NCI-H146 (cell line): Measurements from ENCODE around the gene LATS2.

Experiments
- DNase-seq: peaks from one replicate; lab custom pipeline; 2025; lab: John Stamatoyannopoulos, UW

The LATS2 gene

GRCh38 chr13:21047591-21048282, 13.6 kb downstream of the LATS2 start:
- no peak for DNase-seq

DNA sequence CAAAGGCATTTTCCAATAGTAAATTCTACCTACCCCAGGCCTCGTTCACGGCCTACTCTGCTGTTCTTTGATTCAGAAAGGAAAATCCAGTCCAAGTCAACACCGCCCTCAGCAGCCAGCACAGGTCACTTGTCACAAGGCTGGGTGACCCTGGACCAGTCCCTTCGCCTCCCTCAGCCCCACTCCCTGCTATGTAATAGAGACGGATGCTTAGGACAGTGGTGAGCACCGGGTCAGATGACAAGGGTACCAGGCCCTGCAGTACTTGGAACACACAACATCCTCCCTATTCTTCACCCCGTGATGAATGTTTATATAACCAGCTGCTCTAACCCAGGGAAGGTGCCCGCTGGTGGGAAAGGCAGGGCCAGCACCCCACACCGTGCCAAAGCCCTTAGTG, 14.3 kb downstream of the LATS2 start:
- DNase-seq, result no peak

- no peak for DNase-seq
These were observed 15.2 kb downstream of the LATS2 start for GRCh38 chr13:21046203-21046602.

DNA sequence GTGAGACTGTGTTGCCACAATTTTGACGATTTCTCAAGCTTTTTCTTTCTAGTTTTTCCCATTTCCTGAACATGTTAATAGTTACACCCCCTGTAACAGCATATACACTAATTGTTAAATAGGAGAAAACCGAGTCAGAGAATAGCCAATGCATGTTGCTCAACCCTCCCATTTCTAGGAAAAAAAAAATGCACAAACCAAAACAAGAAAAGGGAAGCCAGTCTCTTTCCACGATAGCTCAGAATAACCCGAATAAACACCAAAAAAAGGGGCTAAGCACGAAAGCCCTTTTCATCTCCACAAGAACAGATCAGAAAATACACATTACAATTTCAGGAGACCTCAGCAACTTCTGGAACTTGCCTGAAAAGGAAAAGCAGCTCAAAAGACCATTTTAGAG, 16.3 kb downstream of the LATS2 start:
- no peak for DNase-seq

DNA sequence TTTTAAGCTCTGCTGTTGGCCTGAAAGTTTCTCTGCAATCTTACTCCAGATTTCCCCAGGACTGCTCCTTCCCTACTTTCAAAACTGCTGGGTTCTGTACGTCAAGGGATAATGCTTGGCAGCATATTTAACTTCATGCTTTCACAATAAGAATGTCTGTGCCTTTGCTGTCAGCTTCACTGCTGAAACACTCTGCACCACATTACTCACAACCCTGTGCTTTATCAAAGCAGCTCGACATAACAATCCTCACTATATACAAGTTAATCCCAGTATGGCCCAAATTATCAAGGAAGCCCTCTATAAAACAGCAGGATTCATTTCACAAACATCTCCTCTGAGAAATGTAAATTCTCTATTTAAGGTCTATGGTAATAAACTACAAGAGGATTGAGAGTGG, 17.5 kb downstream of the LATS2 start:
- DNase-seq, result no peak

- DNase-seq, result no peak
These were observed 21.1 kb downstream of the LATS2 start for GRCh38 chr13:21040120-21040826.

- DNase-seq, result no peak
These were observed 22.1 kb downstream of the LATS2 start for GRCh38 chr13:21039097-21039800.

- DNase-seq, result no peak
These were observed 23.7 kb downstream of the LATS2 start for GRCh38 chr13:21037656-21038055.

DNA sequence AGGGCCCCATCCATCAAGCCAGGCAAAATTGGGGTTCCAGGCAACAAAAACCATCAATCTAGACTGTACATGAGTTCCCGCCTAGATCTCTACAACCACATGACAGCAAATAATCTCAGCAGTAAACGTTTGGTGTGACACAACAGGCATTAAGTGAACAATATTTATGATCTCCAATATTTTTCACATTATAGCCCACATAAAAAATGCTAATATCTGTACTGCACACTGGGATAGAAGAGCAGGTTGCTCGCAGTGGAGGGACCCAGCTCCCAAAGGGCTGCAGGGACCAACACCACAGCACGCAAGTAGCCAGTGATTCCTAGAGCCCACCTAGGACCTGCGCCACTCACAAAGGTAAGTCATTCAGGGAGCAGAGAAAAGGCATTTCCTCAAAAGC, 25.9 kb downstream of the LATS2 start:
- no peak for DNase-seq

GRCh38 chr13:21034603-21035191, 26.7 kb downstream of the LATS2 start:
- DNase-seq, result no peak

DNA sequence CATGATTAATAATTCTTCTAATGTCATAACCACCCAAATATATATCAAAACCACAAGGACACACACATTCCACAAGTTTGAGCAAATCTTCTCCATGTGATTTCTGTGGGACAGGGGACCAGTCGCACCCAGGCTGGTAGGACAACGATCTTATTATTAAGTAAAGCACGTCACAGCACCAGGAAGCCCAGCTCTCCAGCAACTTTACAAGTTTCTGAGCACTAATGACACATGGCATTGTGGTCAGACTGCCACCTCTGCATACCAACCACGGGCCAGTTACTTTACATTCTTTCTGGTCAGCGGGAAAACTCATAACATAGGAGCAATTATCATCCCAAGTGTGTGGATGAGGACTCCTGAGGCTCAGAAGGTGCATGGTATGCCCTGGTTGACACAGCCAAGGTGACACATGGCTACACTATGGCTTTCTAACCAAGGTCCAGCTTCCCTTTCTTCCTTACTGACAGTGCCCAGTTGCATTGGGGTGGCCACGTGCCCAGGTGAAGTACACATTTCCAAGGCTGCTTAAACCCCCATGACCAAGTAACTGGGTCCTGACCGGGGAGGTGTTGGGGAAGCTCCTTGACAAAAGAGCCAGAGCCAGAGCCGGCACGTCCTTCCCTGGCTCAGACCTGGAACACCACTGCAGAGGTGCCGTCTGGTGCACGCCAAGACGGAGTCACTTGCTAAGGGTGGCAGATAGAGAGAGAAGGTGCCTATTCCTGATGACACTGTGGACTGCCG, 27.4 kb downstream of the LATS2 start:
- no peak for DNase-seq

GRCh38 chr13:21033212-21033840, 28.1 kb downstream of the LATS2 start:
- DNase-seq, result no peak

- no peak for DNase-seq
These were observed 28.7 kb downstream of the LATS2 start for GRCh38 chr13:21032656-21033055.

- DNase-seq, result no peak
These were observed 29.7 kb downstream of the LATS2 start for GRCh38 chr13:21031594-21032275.

DNA sequence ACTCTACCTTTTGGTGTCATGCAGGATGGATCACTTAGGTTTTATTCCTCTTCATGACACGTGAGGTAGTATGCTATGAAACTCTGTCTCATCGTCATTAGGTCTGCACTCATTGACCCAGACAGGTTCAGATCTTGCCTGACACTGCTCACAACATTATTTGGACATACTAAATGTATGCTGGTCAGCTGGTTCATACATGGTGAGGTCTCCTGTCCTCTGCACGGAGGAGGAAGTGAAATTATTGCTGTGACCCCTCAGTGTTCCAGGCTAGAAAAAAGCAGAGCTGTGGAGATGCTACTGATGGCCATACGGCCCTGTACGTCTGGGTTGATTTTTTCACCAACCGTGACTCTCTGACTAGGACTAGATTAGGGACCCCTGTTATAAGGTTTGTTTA, 35.8 kb downstream of the LATS2 start:
- DNase-seq, result no peak

- DNase-seq, result no peak
These were observed 39.1 kb downstream of the LATS2 start for GRCh38 chr13:21022056-21022979.

GRCh38 chr13:21020581-21020980, 40.8 kb downstream of the LATS2 start:
- no peak for DNase-seq

GRCh38 chr13:21020176-21020575, 41.2 kb downstream of the LATS2 start:
- DNase-seq, result no peak

DNA sequence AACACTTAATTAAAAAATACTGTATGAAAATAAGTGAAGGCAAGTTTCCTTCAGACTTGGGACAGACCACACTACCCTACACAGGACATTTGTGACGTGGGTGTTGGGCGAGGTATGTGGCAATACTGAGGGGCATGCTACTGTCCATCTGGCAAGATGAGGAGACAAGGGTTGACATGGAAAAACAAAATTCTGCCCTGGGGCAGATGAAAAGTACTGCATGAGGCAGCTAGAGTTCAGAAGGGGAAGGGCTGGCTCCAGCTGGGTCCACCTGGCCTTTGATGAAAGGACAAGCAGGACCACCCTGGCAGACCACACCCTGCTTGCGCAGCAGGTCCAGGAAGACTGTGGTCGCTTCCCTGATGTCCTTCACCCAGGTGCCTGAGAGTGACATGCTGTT, 43.2 kb downstream of the LATS2 start:
- no peak for DNase-seq

DNA sequence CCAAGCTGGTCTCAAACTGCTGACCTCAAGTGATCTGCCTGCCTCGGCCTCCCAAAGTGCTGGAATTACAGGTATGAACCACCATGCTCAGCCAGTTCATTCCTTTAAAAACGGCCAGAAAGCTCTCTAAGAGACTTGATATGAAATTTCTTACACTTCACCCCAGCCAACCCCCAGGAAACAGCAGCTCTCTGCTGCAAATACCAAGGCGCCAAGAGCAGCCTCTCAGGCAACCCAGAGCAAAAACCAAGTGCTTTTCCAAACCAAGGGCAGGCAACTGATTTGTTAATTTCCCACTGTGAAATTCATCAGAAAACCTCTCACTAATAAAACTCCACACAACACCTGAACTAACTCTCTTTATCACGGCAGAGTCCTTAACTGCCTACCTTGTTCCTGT, 44.9 kb downstream of the LATS2 start:
- DNase-seq, result no peak
